ENCODE results near the gene PKNOX1.

DNA sequence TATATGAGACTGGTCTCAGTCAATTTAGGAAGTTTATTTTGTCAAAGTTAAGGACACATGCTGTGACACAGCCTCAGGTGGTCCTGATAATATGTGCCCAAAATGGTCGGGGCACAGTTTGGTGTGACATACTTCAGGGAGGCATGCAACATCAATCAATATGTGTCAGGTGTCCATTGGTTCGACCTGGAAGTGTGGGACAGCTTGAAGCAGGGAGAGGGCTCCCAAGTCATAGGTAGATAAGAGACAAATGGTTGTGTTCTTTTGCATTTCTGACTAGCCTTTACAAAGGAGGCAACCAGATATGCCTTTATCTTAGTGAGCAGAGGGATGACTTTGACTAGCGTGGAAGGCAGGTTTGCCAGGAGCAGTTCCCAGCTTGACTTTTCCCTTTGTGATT, 44.4 kb upstream of the PKNOX1 start:
- TF ChIP-seq ZNF274 (IDR thresholded peaks at IDR 0.05; ENCODE audit: low read depth, low read length) = no peak
- no peak for TF ChIP-seq YY1 (IDR thresholded peaks at IDR 0.05; ENCODE audit: insufficient read depth, insufficient read length)
- no peak for TF ChIP-seq SUZ12 (IDR thresholded peaks at IDR 0.05; ENCODE audit: extremely low read depth, insufficient read depth, insufficient read length)

Measured in NT2/D1 (cell line).